K562 (cell line): ENCODE results near the gene BRPF1. TPM values are rescaled to one million over a fixed set of nuclear protein-coding genes. Genes with fewer than 3 reads are reported as not detected.

Experiments used
- ARID3B ChIP-seq: fragments of 250-450 bp; sonication (Bioruptor Pico); IDR thresholded peaks from 2 replicates; pipeline ENCODE4 v1.4.0; 2020; ENCODE audit warnings: borderline replicate concordance
- CEBPG ChIP-seq, 3 experiments: fragments of 200-800 bp in 1 of 3; sonication (Bioruptor generic) in 1 of 3; sonication (generic) in 1 of 3; formaldehyde crosslinking in 1 of 3; IDR thresholded peaks in 2 of 3; conservative IDR thresholded peaks in 1 of 3; 2 replicates each; pipeline versions ENCODE4 v1.6.1 to v1.8.0; 2016 to 2022; ENCODE audit warnings: missing compliant biosample characterization in 2 of 3, missing genetic modification characterization in 2 of 3, mild to moderate bottlenecking in 1 of 3, missing genetic modification reagents in 1 of 3
- GABPA ChIP-seq: fragments of 200-800 bp; sonication (Bioruptor generic); conservative IDR thresholded peaks from 2 replicates; pipeline ENCODE4 v1.6.1; 2016; ENCODE audit warnings: low read depth, missing genetic modification characterization, missing compliant biosample characterization
- GABPB1 ChIP-seq: sonication (generic); formaldehyde crosslinking; IDR thresholded peaks from 2 replicates; pipeline ENCODE4 v1.8.0; 2022; ENCODE audit warnings: mild to moderate bottlenecking, missing genetic modification reagents
- HNRNPH1 ChIP-seq: fragments of 200-400 bp; formaldehyde crosslinking; optimal IDR thresholded peaks from 2 replicates; pipeline ENCODE3; 2017; ENCODE audit warnings: low read depth, mild to moderate bottlenecking, low read length, moderate library complexity
- PCBP1 ChIP-seq: fragments of 200-400 bp; formaldehyde crosslinking; IDR thresholded peaks from 2 replicates; pipeline ENCODE4 v1.6.1; 2018; ENCODE audit warnings: mild to moderate bottlenecking, low read depth, low read length; ENCODE audit not compliant: poor library complexity, severe bottlenecking
- RERE ChIP-seq: sonication (generic); formaldehyde crosslinking; IDR thresholded peaks from 2 replicates; pipeline ENCODE4 v1.8.0; 2023; ENCODE audit warnings: missing genetic modification reagents, mild to moderate bottlenecking, borderline replicate concordance
- SMARCC2 ChIP-seq: fragments of 450-650 bp; IDR thresholded peaks from 2 replicates; pipeline ENCODE4 v1.6.1; 2017; ENCODE audit warnings: antibody characterized with exemption, moderate library complexity, mild to moderate bottlenecking, low read depth
- U2AF1 ChIP-seq: fragments of 200-400 bp; formaldehyde crosslinking; optimal IDR thresholded peaks from 2 replicates; pipeline ENCODE3; 2017; ENCODE audit warnings: mild to moderate bottlenecking, low read depth, low read length, moderate library complexity
- polyA plus RNA-seq, 8 experiments: library from polyadenylated mRNA; depleted of rRNA in 4 of 8; stranded (reverse) in 5 of 8; unstranded in 3 of 8; fragments of >200 nt; fragmentation: Nextera tagmentation in 2 of 8; fragmentation: Illumina TruSeq in 1 of 8; extraction: Ambion mirVana in 2 of 8; extraction: Trizol in 1 of 8; gene quantifications; 2 replicates each; pipeline versions ENCODE4 v1.2.1 to v1.2.3, GENCODE V29; 2011 to 2014; ENCODE audit warnings: inconsistent platforms in 1 of 8, missing spikeins in 1 of 8
- total RNA-seq, 7 experiments: library from RNA; depleted of rRNA in 6 of 7; stranded (reverse); fragments of >200 nt in 6 of 7; fragmentation: Illumina TruSeq in 2 of 7; extraction: Trizol in 2 of 7; gene quantifications; 2 replicates each; pipeline versions ENCODE4 v1.2.1 to v1.2.3, GENCODE V29; 2011 to 2021; ENCODE audit warnings: low replicate concordance in 1 of 7

BRPF1 gene
- total and polyA plus RNA-seq, 9 of the 15 experiments (the other 6 are each of a cell fraction or from before 2014, with no cell fraction given) = 1.1 to 40.2 (median 23.5) TPM

- TF ChIP-seq CEBPG (CRISPR knock-in tag; IDR thresholded peaks at IDR 0.05) (0 out of 2 replicates have a peak, but pooled peaks have one; percentile 13), CEBPG (tag; conservative IDR thresholded peaks at IDR 0.05 in 1 of 2, IDR thresholded peaks at IDR 0.05 in 1 of 2) (peak in 1 of 2 experiments; percentile 55; a peak in 1 of 4 replicates), GABPB1 (CRISPR knock-in tag) (no peak), GABPA (no peak), U2AF1 (no peak), PCBP1 (no peak), ARID3B (CRISPR knock-in tag) (no peak), SMARCC2 (no peak), RERE (no peak), HNRNPH1 (no peak)
Measured at GRCh38 chr3:9727743-9728142, 3.8 kb upstream of the BRPF1 start (continued).
